Breast epithelium (tissue), 4 donors: ENCODE data around the gene ATCAY. TPM values are rescaled to one million over a fixed set of nuclear protein-coding genes. Genes with fewer than 3 reads are reported as not detected.

Experiments used
- DNase-seq, 2 donors: peaks; one replicate each; pipeline ENCODE4 v3.0.0-alpha.2; 2019; ENCODE audit warnings: low spot score in 2 of 2
- H3K27ac ChIP-seq, 2 donors: fragments of 200-600 bp; sonication (generic) in 1 of 2; one replicate each; pipeline ENCODE4 v1.5.1; 2016 to 2019; ENCODE audit warnings: mild to moderate bottlenecking in 1 of 2
- H3K27me3 ChIP-seq, 2 donors: fragments of 200-600 bp; sonication (generic) in 1 of 2; one replicate each; pipeline versions ENCODE4 v1.5.1 to v1.6.0; 2017 to 2019; ENCODE audit warnings: control low read depth in 1 of 2, mild to moderate bottlenecking in 1 of 2
- H3K36me3 ChIP-seq: fragments of 200-600 bp; one replicate; pipeline ENCODE4 v1.5.1; 2019
- H3K4me1 ChIP-seq, 2 donors: fragments of 200-600 bp; sonication (generic); one replicate each; pipeline ENCODE4 v1.5.1; 2016 to 2019; ENCODE audit warnings: control low read depth in 1 of 2
- H3K4me3 ChIP-seq, 3 donors: fragments of 200-600 bp; sonication (generic); 1 replicate in 2 of 3; 2 replicates in 1 of 3; pipeline ENCODE4 v1.5.1; 2016 to 2019; ENCODE audit warnings: mild to moderate bottlenecking in 3 of 3, moderate library complexity in 2 of 3
- H3K9me3 ChIP-seq, 2 donors: fragments of 200-600 bp; sonication (generic) in 1 of 2; one replicate each; pipeline ENCODE4 v1.5.1; 2016 to 2019; ENCODE audit warnings: control low read depth in 1 of 2
- CTCF ChIP-seq, 3 donors: fragments of 450-650 bp; IDR thresholded peaks; one replicate each; pipeline ENCODE4 v1.5.1; 2016 to 2017; ENCODE audit warnings: antibody characterized with exemption in 3 of 3, mild to moderate bottlenecking in 3 of 3, moderate library complexity in 3 of 3
- POLR2A ChIP-seq: fragments of 450-650 bp; IDR thresholded peaks from one replicate; pipeline ENCODE4 v1.6.1; 2016; ENCODE audit warnings: antibody characterized with exemption, mild to moderate bottlenecking, moderate library complexity
- POLR2AphosphoS5 ChIP-seq, 3 donors: sonication (generic); formaldehyde crosslinking; IDR thresholded peaks; one replicate each; pipeline ENCODE4 v1.6.1; 2017; ENCODE audit warnings: antibody characterized with exemption in 3 of 3
- intact Hi-C: fragments of 100-400 bp; cut with DNase I; formaldehyde crosslinking; loops from one replicate; pipeline ENCODE4 v1.15.1; 2023; ENCODE audit warnings: low total_unique reads
- total RNA-seq, 3 donors: library from RNA; depleted of rRNA; stranded (reverse); fragments of >200 nt; gene quantifications; one replicate each; pipeline ENCODE4 v1.1.0, GENCODE V29; 2016

Gene ATCAY
- total RNA-seq, 3 donors from 2014 or later: 0.73 TPM; not detected in 2

- no peaks in the 10 kb centered on the region for H3K9me3 ChIP-seq
- TF ChIP-seq CTCF (IDR thresholded peaks at IDR 0.05) (peak in 2 of 3 donors; percentile 6 to 37), POLR2AphosphoS5 (IDR thresholded peaks at IDR 0.05) (peak; percentile 58 to 72 (median 61)), POLR2A (peak; percentile 62)
- intact Hi-C loops: no loop called here
- peaks cover 6 to 18% of the 10 kb centered on the region in 2 donors for H3K4me1 ChIP-seq
- peak; percentile 98 to 99 for DNase-seq
- peak within 1 kb of the TSS; percentile 91 to 99 for H3K27ac ChIP-seq
- H3K36me3 ChIP-seq: no peaks in the 10 kb centered on the region
- no peaks in the 10 kb centered on the region for H3K27me3 ChIP-seq
- H3K4me3 ChIP-seq: peak within 1 kb of the TSS; percentile 82 to 99 (median 96)
These were observed 90.5 kb downstream of the ATCAY start, which contains the start of gene DAPK3 for GRCh38 chr19:3970808-3971598. DAPK3 (minus strand) TSS chr19:3971099; CDS start chr19:3969735, 1,364 bp downstream.

- H3K36me3 ChIP-seq: peaks cover 15% of the 10 kb centered on the region
These were observed 94.7 kb downstream of the ATCAY start for GRCh38 chr19:3975144-3975543.

GRCh38 chr19:3975637-3976087 is 95.2 kb downstream of the ATCAY start:
- intact Hi-C loops: no loop called here

More at GRCh38 chr19:3975144-3975543, 94.7 kb downstream of the ATCAY start:
- Histone ChIP-seq H3K4me3 (no peak overlapping the region), H3K9me3 (no peaks in the 10 kb centered on the region), H3K27me3 (no peaks in the 10 kb centered on the region), H3K27ac (no peak overlapping the region), H3K4me1 (no peaks in the 10 kb centered on the region)
- intact Hi-C loops: no loop called here
- TF ChIP-seq POLR2A (no peak), POLR2AphosphoS5 (IDR thresholded peaks at IDR 0.05) (no peak), CTCF (IDR thresholded peaks at IDR 0.05) (no peak)
- no peak for DNase-seq

GRCh38 chr19:3976495-3977241 is 96.2 kb downstream of the ATCAY start:
- intact Hi-C loops: no loop called here
- no peak overlapping the region for H3K27ac ChIP-seq

More at GRCh38 chr19:3975637-3976087, 95.2 kb downstream of the ATCAY start:
- H3K4me3 ChIP-seq: no peak overlapping the region
- H3K36me3 ChIP-seq: peaks cover 21% of the 10 kb centered on the region
- no peaks in the 10 kb centered on the region for H3K9me3 ChIP-seq
- no peak overlapping the region for H3K27ac ChIP-seq
- no peak for DNase-seq
- H3K27me3 ChIP-seq: no peaks in the 10 kb centered on the region
- TF ChIP-seq POLR2A (no peak), POLR2AphosphoS5 (IDR thresholded peaks at IDR 0.05) (peak in 2 of 3 donors; percentile 29 to 32)
- no peaks in the 10 kb centered on the region for H3K4me1 ChIP-seq

More at GRCh38 chr19:3976495-3977241, 96.2 kb downstream of the ATCAY start:
- H3K9me3 ChIP-seq: no peaks in the 10 kb centered on the region
- H3K4me1 ChIP-seq: no peaks in the 10 kb centered on the region
- peaks cover 31% of the 10 kb centered on the region for H3K36me3 ChIP-seq
- DNase-seq: peak in 1 of 2 donors; percentile 25
- no peak overlapping the region for H3K4me3 ChIP-seq
- TF ChIP-seq POLR2AphosphoS5 (IDR thresholded peaks at IDR 0.05) (no peak), POLR2A (no peak), CTCF (IDR thresholded peaks at IDR 0.05) (no peak)
- H3K27me3 ChIP-seq: no peaks in the 10 kb centered on the region

Other genes starting within 250 kb of the ATCAY start
- 10 to 100 TPM; 14.6 to 15.7 (median 15.7) TPM for gene PIP5K1C, start 180.2 kb upstream of the ATCAY start, total RNA-seq
- 10 to 100 TPM in 2 of 3 donors, under 1 TPM in 1; 0.16 to 36.6 (median 20.0) TPM for gene TJP3, start 172.3 kb upstream of the ATCAY start, total RNA-seq
- 10 to 100 TPM; 24.0 to 24.9 (median 24.6) TPM for gene APBA3, start 119.0 kb upstream of the ATCAY start, total RNA-seq
- 10 to 100 TPM; 69.9 to 81.5 (median 73.4) TPM for gene MRPL54, start 118.0 kb upstream of the ATCAY start, total RNA-seq
- under 1 TPM in 1 of 3 donors, not detected in 2; 0.66 TPM for gene RAX2, start 108.5 kb upstream of the ATCAY start, total RNA-seq
- 1 to 10 TPM; 1.8 to 5.6 (median 5.2) TPM for gene MATK, start 94.3 kb upstream of the ATCAY start, total RNA-seq
- gene ZFR2, start 11.6 kb upstream of the ATCAY start, total RNA-seq: under 1 TPM in 1 of 3 donors, not detected in 2; 0.98 TPM
- under 1 TPM in 2 of 3 donors, not detected in 1; 0.73 to 0.98 TPM for gene NMRK2, start 52.4 kb downstream of the ATCAY start, total RNA-seq
- 10 to 100 TPM; 60.3 to 68.6 (median 62.6) TPM for gene DAPK3, start 90.4 kb downstream of the ATCAY start, total RNA-seq
- gene EEF2, start 104.8 kb downstream of the ATCAY start, total RNA-seq: 1,000 to 10,000 TPM; 1,628 to 2,598 (median 1,993) TPM
- gene PIAS4, start 127.1 kb downstream of the ATCAY start, total RNA-seq: 10 to 100 TPM in 2 of 3 donors, 1 to 10 TPM in 1; 9.4 to 17.0 (median 15.7) TPM
- gene ZBTB7A, start 186.2 kb downstream of the ATCAY start, total RNA-seq: 10 to 100 TPM; 29.0 to 38.7 (median 29.8) TPM
- gene MAP2K2, start 243.4 kb downstream of the ATCAY start, total RNA-seq: 10 to 100 TPM; 50.8 to 72.8 (median 64.5) TPM